IPS-15b (cell line): ENCODE data around the gene PKD1L1.
"Not testable (repeated sequence)": the region's sequence is repeated elsewhere in the genome, so short reads cannot be mapped to it uniquely, and the experiment has no call there.

Experiments used
- H3K27me3 ChIP-seq: one replicate; pipeline ENCODE4 v1.6.1; 2013; ENCODE audit warnings: low read length; ENCODE audit not compliant: control insufficient read depth, insufficient read depth
- H3K36me3 ChIP-seq: one replicate; pipeline ENCODE4 v1.6.1; 2013; ENCODE audit warnings: low read length; ENCODE audit not compliant: control insufficient read depth, insufficient read depth
- H3K4me1 ChIP-seq: one replicate; pipeline ENCODE4 v1.6.1; 2013; ENCODE audit warnings: mild to moderate bottlenecking, low read length; ENCODE audit not compliant: control insufficient read depth, insufficient read depth
- H3K4me3 ChIP-seq: one replicate; pipeline ENCODE4 v1.5.1; 2013; ENCODE audit warnings: low read depth, low read length
- H3K9ac ChIP-seq: one replicate; pipeline ENCODE4 v1.6.1; 2013; ENCODE audit warnings: low read depth, mild to moderate bottlenecking, low read length
- H3K9me3 ChIP-seq: one replicate; pipeline ENCODE4 v1.6.1; 2013; ENCODE audit warnings: mild to moderate bottlenecking, low read length; ENCODE audit not compliant: control insufficient read depth, insufficient read depth

Gene PKD1L1

GRCh38 chr7:47932466-47933037 lies 15.7 kb downstream of the PKD1L1 start:
- Histone ChIP-seq H3K27me3 (no peaks in the 10 kb centered on the region), H3K4me1 (peaks cover 5% of the 10 kb centered on the region), H3K4me3 (no peak overlapping the region), H3K9me3 (no peaks in the 10 kb centered on the region), H3K36me3 (no peaks in the 10 kb centered on the region), H3K9ac (no peak overlapping the region)

- Histone ChIP-seq H3K4me1 (peaks cover 3% of the 10 kb centered on the region), H3K9ac (no peak overlapping the region), H3K36me3 (no peaks in the 10 kb centered on the region), H3K9me3 (no peaks in the 10 kb centered on the region), H3K27me3 (no peaks in the 10 kb centered on the region), H3K4me3 (no peak overlapping the region)
Observed at GRCh38 chr7:47932016-47932415, 16.2 kb downstream of the PKD1L1 start.

- Histone ChIP-seq H3K27me3 (no peaks in the 10 kb centered on the region), H3K4me1 (no peaks in the 10 kb centered on the region), H3K4me3 (no peak overlapping the region), H3K9me3 (no peaks in the 10 kb centered on the region), H3K9ac (no peak overlapping the region), H3K36me3 (peaks cover 4% of the 10 kb centered on the region)
Observed at GRCh38 chr7:47931005-47932004, 17.0 kb downstream of the PKD1L1 start.

- Histone ChIP-seq H3K36me3 (peaks cover 4% of the 10 kb centered on the region), H3K27me3 (no peaks in the 10 kb centered on the region), H3K4me3 (no peak overlapping the region), H3K9me3 (no peaks in the 10 kb centered on the region), H3K4me1 (no peaks in the 10 kb centered on the region), H3K9ac (no peak overlapping the region)
Observed at GRCh38 chr7:47924266-47924665, 24.0 kb downstream of the PKD1L1 start.

GRCh38 chr7:47923081-47923875 lies 25.0 kb downstream of the PKD1L1 start:
- H3K4me3 ChIP-seq, H3K4me1 ChIP-seq, H3K27me3 ChIP-seq, H3K36me3 ChIP-seq, H3K9ac ChIP-seq, H3K9me3 ChIP-seq: not testable (repeated sequence)

GRCh38 chr7:47916514-47916913 lies 31.8 kb downstream of the PKD1L1 start:
- not testable (repeated sequence) for H3K9me3 ChIP-seq, H3K4me1 ChIP-seq, H3K9ac ChIP-seq, H3K4me3 ChIP-seq, H3K27me3 ChIP-seq, H3K36me3 ChIP-seq

GRCh38 chr7:47915616-47915976 lies 32.7 kb downstream of the PKD1L1 start:
- Histone ChIP-seq H3K4me3 (no peak overlapping the region), H3K9me3 (no peaks in the 10 kb centered on the region), H3K4me1 (peaks cover 4% of the 10 kb centered on the region), H3K36me3 (no peaks in the 10 kb centered on the region), H3K9ac (no peak overlapping the region), H3K27me3 (no peaks in the 10 kb centered on the region)

- no peaks in the 10 kb centered on the region for H3K27me3 ChIP-seq
- H3K36me3 ChIP-seq = no peaks in the 10 kb centered on the region
- peak overlapping the region; percentile 47 for H3K9ac ChIP-seq
Observed at GRCh38 chr7:47914717-47915615, 33.3 kb downstream of the PKD1L1 start.

GRCh38 chr7:47912332-47912731 lies 35.9 kb downstream of the PKD1L1 start:
- H3K4me3 ChIP-seq = no peak overlapping the region
- H3K9ac ChIP-seq = no peak overlapping the region
- H3K4me1 ChIP-seq = peaks cover 6% of the 10 kb centered on the region
- H3K27me3 ChIP-seq = no peaks in the 10 kb centered on the region
- H3K36me3 ChIP-seq = no peaks in the 10 kb centered on the region
- H3K9me3 ChIP-seq = no peaks in the 10 kb centered on the region

More at GRCh38 chr7:47914717-47915615, 33.3 kb downstream of the PKD1L1 start:
- Histone ChIP-seq H3K4me3 (no peak overlapping the region), H3K9me3 (no peaks in the 10 kb centered on the region), H3K4me1 (peaks cover 4% of the 10 kb centered on the region)

- no peak overlapping the region for H3K9ac ChIP-seq
- H3K4me1 ChIP-seq = peaks cover 12% of the 10 kb centered on the region
- no peaks in the 10 kb centered on the region for H3K27me3 ChIP-seq
- no peaks in the 10 kb centered on the region for H3K9me3 ChIP-seq
- H3K36me3 ChIP-seq = no peaks in the 10 kb centered on the region
- H3K4me3 ChIP-seq = no peak overlapping the region
Observed at GRCh38 chr7:47908720-47909119, 39.5 kb downstream of the PKD1L1 start.
